Measurements from ENCODE around the gene SLAMF9.

- no peak for TF ChIP-seq MAX (IDR thresholded peaks at IDR 0.05)
- TF ChIP-seq FOXA1 (IDR thresholded peaks at IDR 0.05), result no peak
Observed at GRCh38 chr1:159996653-159997052, 42.6 kb upstream of the SLAMF9 start.

Data from liver (tissue), 1 donor.